GM19193 (cell line): ENCODE data around the gene ITGAE.

Source experiments
- POLR2A ChIP-seq: IDR thresholded peaks from 4 replicates; pipeline ENCODE4 v1.6.1; 2011; ENCODE audit not compliant: insufficient read depth, insufficient read length; ENCODE audit errors: extremely low read depth

Gene ITGAE

DNA sequence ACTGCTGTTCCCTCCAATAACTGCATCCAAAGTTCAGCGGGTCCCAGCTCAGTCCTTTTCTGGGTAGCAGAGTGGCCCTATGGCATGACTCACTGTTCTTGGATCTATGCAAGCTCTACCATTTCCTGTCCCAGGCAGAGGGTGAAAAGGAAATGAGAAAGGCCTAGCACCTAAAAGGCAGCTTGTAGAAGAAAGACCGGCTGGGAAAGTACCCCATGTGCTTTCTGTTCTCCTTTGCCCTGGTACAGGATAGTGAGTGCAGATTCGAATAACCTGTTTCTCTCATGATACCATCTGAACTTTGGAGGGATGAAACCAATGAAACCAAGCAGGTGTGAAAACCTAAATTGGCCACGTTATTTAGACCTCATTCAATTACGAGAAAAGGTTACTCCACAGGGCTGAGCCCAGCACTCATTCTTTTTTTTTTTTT is 90.0 kb downstream of the ITGAE start:
- TF ChIP-seq POLR2A: no peak

- TF ChIP-seq POLR2A: no peak
Observed at GRCh38 chr17:3708366-3708765, 92.6 kb downstream of the ITGAE start.

DNA sequence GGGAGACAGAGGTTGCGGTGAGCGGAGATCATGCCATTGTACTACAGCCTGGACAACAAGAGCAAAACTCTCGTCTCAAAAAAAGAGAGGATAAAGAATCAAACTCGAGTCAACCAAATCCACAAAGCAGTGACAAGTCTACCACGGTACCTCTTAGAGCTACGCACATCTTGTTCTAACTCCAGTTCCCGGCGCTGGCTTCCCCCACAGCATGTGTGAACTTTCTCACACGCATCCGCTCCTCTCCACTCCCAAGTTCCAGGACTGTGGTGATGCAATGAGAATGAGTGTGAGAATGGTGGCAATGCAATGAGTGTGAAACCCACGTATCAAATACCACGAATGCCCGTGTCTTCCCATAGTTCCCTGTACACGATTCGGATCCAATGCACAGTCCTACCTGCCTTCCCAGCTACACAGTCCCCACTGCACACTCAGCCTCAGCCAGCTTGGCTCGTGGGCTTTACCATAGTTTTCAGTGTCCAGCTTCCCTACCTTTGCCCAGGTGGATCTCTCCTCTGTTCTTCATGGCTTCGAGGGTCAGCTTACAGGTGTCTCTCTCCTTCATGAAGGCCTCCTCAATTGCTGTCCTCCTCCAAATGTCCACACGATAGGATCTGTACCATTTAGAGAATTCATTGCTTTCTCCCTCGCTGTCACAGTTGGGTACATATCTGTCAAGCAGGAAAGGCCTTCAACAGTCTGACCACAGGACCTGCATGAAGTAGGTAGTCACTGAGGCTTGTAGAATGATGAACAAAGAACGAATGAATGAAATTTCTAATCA is 95.9 kb downstream of the ITGAE start:
- no peak for TF ChIP-seq POLR2A

DNA sequence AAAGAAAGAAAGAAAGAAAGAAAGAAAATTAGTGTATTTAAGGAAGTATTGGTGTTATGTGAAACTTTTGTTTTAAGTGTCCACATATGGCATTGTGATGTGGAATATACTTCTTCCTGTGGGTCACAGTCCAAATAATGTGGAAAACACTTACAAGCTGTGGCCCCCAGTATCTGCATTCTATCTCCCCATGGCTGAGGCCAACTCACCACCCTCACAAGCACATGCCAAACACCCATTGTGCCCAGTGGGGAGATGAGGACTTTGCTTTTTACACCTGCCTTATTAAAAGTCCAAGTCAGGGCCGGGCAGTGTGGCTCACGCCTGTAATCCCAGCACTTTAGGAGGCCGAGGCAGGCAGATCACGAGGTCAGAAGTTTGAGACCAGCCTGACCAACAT is 101.0 kb downstream of the ITGAE start:
- no peak for TF ChIP-seq POLR2A

GRCh38 chr17:3698139-3698538 is 102.8 kb downstream of the ITGAE start:
- no peak for TF ChIP-seq POLR2A

DNA sequence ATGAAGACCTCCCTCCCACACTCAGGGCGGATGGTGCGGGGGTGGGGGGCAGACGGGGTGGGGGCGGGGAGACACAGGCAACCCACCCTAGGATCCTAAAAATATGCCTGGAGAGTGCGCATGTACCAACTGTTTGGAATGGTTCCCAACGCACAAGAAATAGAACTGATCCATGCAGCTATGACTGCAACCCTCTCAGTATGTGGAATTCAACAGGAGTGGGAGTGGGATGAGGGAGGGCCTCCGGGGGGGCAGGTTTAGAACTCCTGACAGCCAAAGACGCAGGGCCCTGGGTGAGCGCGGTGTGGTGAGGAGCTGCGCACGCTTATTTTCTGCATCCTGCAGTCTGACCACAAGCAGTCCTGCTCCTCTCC is 103.9 kb downstream of the ITGAE start:
- no peak for TF ChIP-seq POLR2A

GRCh38 chr17:3695723-3696411 is 105.1 kb downstream of the ITGAE start, which contains the start of gene P2RX5:
Gene P2RX5 (minus strand): TSS chr17:3696155. CDS start chr17:3696005, 150 bp downstream.
- peak; percentile 79 for TF ChIP-seq POLR2A

- TF ChIP-seq POLR2A: no peak
Observed at GRCh38 chr17:3695129-3695722, 105.8 kb downstream of the ITGAE start.

GRCh38 chr17:3693829-3694231 is 107.2 kb downstream of the ITGAE start:
- no peak for TF ChIP-seq POLR2A

DNA sequence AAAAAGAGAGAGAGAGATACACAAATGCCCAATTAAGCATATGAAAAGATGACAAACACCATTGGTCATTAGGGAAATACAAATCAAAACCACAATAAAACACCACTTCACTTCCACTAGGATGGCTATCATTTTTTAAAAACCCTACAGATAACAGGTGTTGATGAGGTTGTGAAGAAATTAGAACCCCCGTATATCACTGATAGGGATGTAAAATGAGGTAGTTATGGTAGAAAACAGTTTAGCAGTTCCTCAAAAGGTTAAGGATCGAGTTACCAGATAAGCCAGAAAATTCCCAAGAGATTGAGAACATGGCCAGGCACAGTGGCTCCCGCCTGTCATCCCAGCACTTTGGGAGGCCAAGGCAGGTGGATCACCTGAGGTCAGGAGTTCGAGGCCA is 107.8 kb downstream of the ITGAE start:
- TF ChIP-seq POLR2A: no peak

GRCh38 chr17:3692346-3692745 is 108.6 kb downstream of the ITGAE start:
- TF ChIP-seq POLR2A: no peak

GRCh38 chr17:3691617-3692067 is 109.3 kb downstream of the ITGAE start:
- no peak for TF ChIP-seq POLR2A

DNA sequence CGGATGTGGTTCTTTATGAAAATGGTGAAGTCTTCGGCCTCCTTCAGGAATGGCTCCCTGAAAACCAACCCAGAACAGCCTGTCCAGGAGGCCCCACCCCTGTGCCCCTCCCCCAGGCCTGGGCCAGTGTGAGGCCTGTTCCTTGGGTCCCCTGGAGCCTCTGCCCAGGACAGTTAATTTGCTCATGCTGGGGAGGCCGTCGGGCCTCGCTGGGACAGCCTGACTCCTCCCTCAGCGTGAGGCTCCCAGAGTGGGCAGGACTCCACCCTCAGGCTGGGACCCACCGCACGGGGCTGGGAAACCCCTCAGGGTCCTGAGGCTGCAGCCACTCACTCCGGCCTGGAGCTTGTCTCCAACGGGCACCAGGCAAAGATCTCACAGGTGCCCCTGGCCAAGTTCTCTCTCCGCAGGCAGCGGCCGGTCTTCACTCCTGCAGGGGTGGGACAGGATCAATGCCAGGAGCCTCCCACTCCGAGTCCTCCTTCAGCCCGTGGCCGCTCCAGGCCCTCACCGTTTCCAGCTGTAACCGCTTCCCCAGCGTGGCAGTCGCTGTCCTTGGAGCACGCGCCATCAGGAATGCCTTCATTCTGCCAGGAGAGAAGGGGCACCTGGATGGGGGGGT is 110.8 kb downstream of the ITGAE start:
- no peak for TF ChIP-seq POLR2A

DNA sequence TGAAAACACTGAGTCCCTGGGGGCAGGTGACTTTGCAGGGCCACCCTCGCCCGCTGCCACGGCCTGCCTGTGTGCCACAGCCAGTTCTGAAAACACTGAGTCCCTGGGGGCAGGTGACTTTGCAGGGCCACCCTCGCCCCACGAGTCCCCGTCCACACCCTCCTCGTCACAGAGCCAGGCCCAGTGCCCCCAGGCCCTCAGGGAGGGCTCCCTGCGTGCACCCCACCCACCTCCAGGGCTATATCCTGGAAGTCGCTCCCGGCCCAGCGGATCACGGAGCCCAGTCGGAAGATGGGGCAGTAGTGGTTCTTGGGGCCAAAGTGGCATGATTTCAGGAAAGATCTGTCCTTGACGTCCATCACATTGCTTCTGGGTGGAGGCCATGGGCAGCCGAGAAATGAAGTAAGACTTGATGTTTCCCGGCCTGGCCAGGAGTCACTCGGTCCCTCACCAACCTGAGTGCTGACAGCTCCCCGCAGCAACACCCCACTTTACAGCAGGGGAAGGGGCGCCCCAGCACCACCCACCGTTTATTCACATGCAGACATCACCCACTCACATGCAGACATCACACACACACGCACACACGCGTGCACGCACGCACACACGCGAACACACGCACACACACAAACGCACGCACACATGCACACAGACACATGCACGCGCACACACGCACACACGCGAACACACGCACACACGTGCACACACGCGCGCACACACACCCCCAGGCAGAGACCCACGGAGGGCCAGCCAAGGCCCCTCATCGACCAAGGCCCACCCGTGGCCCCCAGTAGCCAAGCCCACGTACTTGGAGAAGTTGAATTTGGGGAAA is 111.5 kb downstream of the ITGAE start:
- TF ChIP-seq POLR2A: no peak
